T-cell (primary cell): ENCODE measurements around the gene PDILT. TPM values are rescaled to one million over a fixed set of nuclear protein-coding genes. Genes with fewer than 3 reads are reported as not detected.
"Not testable (repeated sequence)": the region's sequence is repeated elsewhere in the genome, so short reads cannot be mapped to it uniquely, and the experiment has no call there.

Experiments
- ATAC-seq, 4 experiments: fragments of 200-7000 bp in 3 of 4; fragments of 150-1000 bp in 1 of 4; cut with Tn5 transposase; replicated peaks in 1 of 4; 1 replicate in 3 of 4; 2 replicates in 1 of 4; pipeline ENCODE4 v1.10.0; 2021; ENCODE audit warnings: moderate library complexity in 3 of 4, mild to moderate bottlenecking in 2 of 4, moderate number of reproducible peaks in 1 of 4
- CTCF ChIA-PET, 2 donors: fragments of 300-600 bp; sonication (Branson Sonifier 250); formaldehyde crosslinking; loops; one replicate each; lab custom pipeline; 2022; ENCODE audit warnings: antibody characterized with exemption in 2 of 2; lab: Charles Lee
- POLR2A ChIA-PET, 2 donors: fragments of 300-600 bp; sonication (Branson Sonifier 250); formaldehyde crosslinking; loops; one replicate each; lab custom pipeline; 2022; ENCODE audit warnings: antibody characterized with exemption in 2 of 2; lab: Charles Lee
- DNase-seq, 35 experiments: peaks; one replicate each; pipeline versions ENCODE4 v3.0.0 to v3.0.0-alpha.2; 2013 to 2023
- H3K27ac ChIP-seq: one replicate; pipeline ENCODE4 v1.5.1; 2013; ENCODE audit warnings: low read length
- H3K27me3 ChIP-seq, 2 experiments: replicated peaks in 1 of 2; 1 replicate in 1 of 2; 2 replicates in 1 of 2; pipeline versions ENCODE4 v1.6.1 to v1.7.0; 2013; ENCODE audit warnings: low read length in 1 of 2, mixed read lengths in 1 of 2; ENCODE audit not compliant: control insufficient read depth in 2 of 2, insufficient read depth in 2 of 2; ENCODE audit errors: extremely low read depth in 1 of 2
- H3K36me3 ChIP-seq, 2 donors: 1 replicate in 1 of 2; 2 replicates in 1 of 2; pipeline versions ENCODE4 v1.6.1 to v1.7.0; 2013; ENCODE audit warnings: low read length in 1 of 2; ENCODE audit not compliant: control insufficient read depth in 2 of 2, insufficient read depth in 1 of 2; ENCODE audit errors: extremely low read depth in 1 of 2
- H3K4me1 ChIP-seq, 2 experiments: 1 replicate in 1 of 2; 2 replicates in 1 of 2; pipeline versions ENCODE4 v1.6.1 to v1.7.0; 2013; ENCODE audit warnings: low read length in 2 of 2, mixed read lengths in 1 of 2; ENCODE audit not compliant: insufficient read depth in 2 of 2, control insufficient read depth in 1 of 2; ENCODE audit errors: extremely low read depth in 1 of 2
- H3K4me3 ChIP-seq, 2 donors: 1 replicate in 1 of 2; 2 replicates in 1 of 2; pipeline versions ENCODE4 v1.5.1 to v1.7.0; 2013; ENCODE audit warnings: mild to moderate bottlenecking in 2 of 2, low read length in 1 of 2, moderate library complexity in 1 of 2; ENCODE audit not compliant: control insufficient read depth in 1 of 2; ENCODE audit errors: extremely low read depth in 1 of 2
- H3K9me3 ChIP-seq: 2 replicates; pipeline ENCODE4 v1.7.0; 2013
- H3K27ac Mint-ChIP-seq, 2 donors: one replicate each; pipeline ENCODE4 v1.8.0; 2020 to 2021; ENCODE audit warnings: mild to moderate bottlenecking in 2 of 2, mixed read lengths in 2 of 2
- H3K27me3 Mint-ChIP-seq, 2 donors: one replicate each; pipeline ENCODE4 v1.8.0; 2021 to 2022; ENCODE audit warnings: mixed read lengths in 2 of 2
- H3K36me3 Mint-ChIP-seq: one replicate; pipeline ENCODE4 v1.8.0; 2021; ENCODE audit warnings: mixed read lengths
- H3K4me1 Mint-ChIP-seq, 3 donors: one replicate each; pipeline ENCODE4 v1.8.0; 2020 to 2022; ENCODE audit warnings: mixed read lengths in 3 of 3, mild to moderate bottlenecking in 1 of 3
- H3K4me3 Mint-ChIP-seq, 3 donors: one replicate each; pipeline ENCODE4 v1.8.0; 2020 to 2022; ENCODE audit warnings: mild to moderate bottlenecking in 3 of 3, mixed read lengths in 3 of 3, moderate library complexity in 3 of 3
- H3K9me3 Mint-ChIP-seq, 3 donors: one replicate each; pipeline ENCODE4 v1.8.0; 2020 to 2022; ENCODE audit warnings: mixed read lengths in 3 of 3
- WGBS: methylation state at CpG from one replicate; pipeline ENCODE4 v1.1.5; 2013; ENCODE audit warnings: missing lambda C conversion rate; ENCODE audit not compliant: insufficient coverage; 5-methylcytosine and 5-hydroxymethylcytosine counted together
- total RNA-seq, 35 experiments: library from RNA in 6 of 35; stranded (reverse) in 6 of 35; fragments of 120-200 nt in 1 of 35; gene quantifications; one replicate each; pipeline versions ENCODE4 v1.2.1 to v1.2.4 and lab custom pipeline; 2013 to 2026

The PDILT gene
- total RNA-seq, 5 donors from 2014 or later (not counting 1 experiment from before 2014, with no cell fraction given): not detected

DNA sequence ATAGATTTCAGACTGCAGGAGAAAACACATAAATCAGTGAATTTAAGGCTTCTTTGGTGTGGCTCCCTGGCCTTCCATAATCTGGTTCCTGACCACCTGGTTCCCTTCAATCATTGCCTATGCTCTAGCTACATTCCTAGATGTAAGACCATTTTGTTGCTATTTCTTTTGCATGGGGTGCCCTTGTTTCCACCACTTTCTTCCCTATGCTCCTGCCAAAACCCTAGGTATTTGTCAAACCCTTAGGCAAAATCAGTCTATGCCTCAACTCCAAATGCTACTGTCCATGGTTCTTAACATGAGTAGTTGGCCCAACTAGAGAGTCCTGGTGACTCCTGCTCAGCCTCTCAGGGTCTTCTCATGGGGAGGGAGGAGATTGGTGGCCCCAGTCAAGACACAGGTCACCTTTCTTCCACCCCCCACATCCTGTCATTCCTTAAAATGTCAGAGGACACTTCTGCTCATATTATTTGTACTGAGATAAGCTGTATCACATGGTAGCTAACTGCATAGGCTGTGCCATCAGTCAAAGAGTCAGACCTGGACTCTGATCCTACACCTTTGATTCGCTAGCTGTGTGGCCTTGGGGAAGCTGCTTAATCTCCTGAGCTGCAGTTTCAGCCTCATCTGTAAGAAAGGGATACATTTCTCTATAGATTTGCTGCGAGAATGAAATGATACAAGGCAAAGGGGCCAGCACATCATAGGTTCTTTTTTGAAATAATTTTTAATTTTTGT is 19.8 kb upstream of the PDILT start:
- no peak overlapping the region for H3K27ac Mint-ChIP-seq
- no peaks in the 10 kb centered on the region for H3K36me3 Mint-ChIP-seq
- ChIA-PET CTCF (no interaction called here), POLR2A (no interaction called here)
- DNase-seq (no peak), ATAC-seq (no peak)
- H3K9me3 Mint-ChIP-seq: no peaks in the 10 kb centered on the region
- H3K4me3 Mint-ChIP-seq: no peak overlapping the region
- Histone ChIP-seq H3K9me3 (no peaks in the 10 kb centered on the region), H3K27me3 (peaks cover 0 to 4% of the 10 kb centered on the region in 2 experiments), H3K36me3 (no peaks in the 10 kb centered on the region), H3K4me3 (no peak overlapping the region), H3K4me1 (no peaks in the 10 kb centered on the region), H3K27ac (no peak overlapping the region)
- H3K4me1 Mint-ChIP-seq: no peaks in the 10 kb centered on the region
- peaks cover 2 to 8% of the 10 kb centered on the region in 2 donors for H3K27me3 Mint-ChIP-seq
- 100% methylated on average over 1 of the region's 2 CpGs for WGBS

GRCh38 chr16:20423772-20424128 is 19.2 kb upstream of the PDILT start:
- H3K27me3 Mint-ChIP-seq, H3K36me3 ChIP-seq, H3K27me3 ChIP-seq, H3K4me3 ChIP-seq, H3K27ac ChIP-seq, POLR2A ChIA-PET, H3K4me3 Mint-ChIP-seq, H3K9me3 ChIP-seq, H3K27ac Mint-ChIP-seq, ATAC-seq, H3K9me3 Mint-ChIP-seq, H3K4me1 ChIP-seq, CTCF ChIA-PET, H3K4me1 Mint-ChIP-seq, DNase-seq, H3K36me3 Mint-ChIP-seq: not testable (repeated sequence)
- 93% methylated on average over 4 of the region's 5 CpGs for WGBS

DNA sequence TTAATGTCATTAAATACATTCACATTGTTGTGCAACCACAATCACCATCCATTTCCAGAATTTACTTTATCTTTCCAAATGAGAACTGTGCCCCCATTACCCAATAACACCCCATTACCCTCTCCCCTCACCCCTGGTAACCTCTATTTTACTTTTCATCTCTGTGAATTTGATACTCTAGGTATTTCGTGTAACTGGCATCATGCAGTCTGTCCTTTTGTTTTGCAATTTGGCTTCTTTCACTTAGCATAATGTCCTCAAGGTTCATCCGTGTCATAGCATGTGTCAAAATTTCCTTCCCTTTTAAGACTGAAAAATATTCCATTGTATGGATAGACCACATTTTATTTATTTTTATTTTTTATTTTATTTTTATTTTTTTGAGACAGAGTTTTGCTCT is 17.2 kb upstream of the PDILT start:
- H3K4me3 Mint-ChIP-seq, H3K4me1 Mint-ChIP-seq, H3K4me3 ChIP-seq, H3K36me3 ChIP-seq, H3K27ac Mint-ChIP-seq, CTCF ChIA-PET, H3K4me1 ChIP-seq, H3K27me3 Mint-ChIP-seq, H3K9me3 ChIP-seq, POLR2A ChIA-PET, ATAC-seq, H3K36me3 Mint-ChIP-seq, H3K9me3 Mint-ChIP-seq, H3K27ac ChIP-seq, DNase-seq, H3K27me3 ChIP-seq: not testable (repeated sequence)
- WGBS: no CpG with 5 or more reads among the region's 2 CpGs

GRCh38 chr16:20419093-20419492 is 14.6 kb upstream of the PDILT start:
- H3K36me3 Mint-ChIP-seq, H3K9me3 ChIP-seq, H3K27ac Mint-ChIP-seq, H3K4me1 ChIP-seq, H3K27me3 Mint-ChIP-seq, H3K4me3 Mint-ChIP-seq, ATAC-seq, H3K9me3 Mint-ChIP-seq, H3K4me1 Mint-ChIP-seq, CTCF ChIA-PET, H3K4me3 ChIP-seq, H3K27me3 ChIP-seq, H3K36me3 ChIP-seq, POLR2A ChIA-PET, DNase-seq, H3K27ac ChIP-seq: not testable (repeated sequence)
- WGBS: 82% methylated on average over 2 of the region's 8 CpGs

DNA sequence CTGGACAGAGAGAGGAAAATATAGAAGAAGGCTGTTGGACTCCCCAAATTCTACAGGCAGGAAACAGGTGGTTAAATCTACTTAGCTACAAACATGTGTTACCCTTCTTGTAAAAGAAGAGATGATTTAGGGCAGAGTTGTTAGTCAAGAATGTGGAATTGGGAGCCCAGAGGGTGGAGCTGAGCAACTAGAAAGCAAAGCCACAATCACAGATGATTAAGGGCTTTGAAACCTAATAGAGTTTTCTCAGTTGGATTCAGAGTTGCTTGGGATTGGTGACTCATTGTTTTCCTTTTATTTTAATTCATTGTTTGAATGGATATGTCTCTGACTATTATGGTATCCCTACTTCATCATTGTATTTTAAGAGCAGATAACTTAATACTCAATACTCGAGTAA is 11.0 kb upstream of the PDILT start:
- Histone ChIP-seq H3K4me3 (no peak overlapping the region), H3K27ac (no peak overlapping the region), H3K9me3 (no peaks in the 10 kb centered on the region), H3K27me3 (peaks cover 2 to 5% of the 10 kb centered on the region in 2 experiments), H3K4me1 (no peaks in the 10 kb centered on the region), H3K36me3 (no peaks in the 10 kb centered on the region)
- no peak overlapping the region for H3K27ac Mint-ChIP-seq
- no peaks in the 10 kb centered on the region for H3K4me1 Mint-ChIP-seq
- H3K36me3 Mint-ChIP-seq: no peaks in the 10 kb centered on the region
- ATAC-seq: no peak
- no peak for DNase-seq
- POLR2A ChIA-PET: interaction anchor here in 1 of 2 donors (0.7 kb wide), 1 partner anchor 245 kb away, joined by 6 read pairs; no protein-coding TSS in a partner anchor
- H3K9me3 Mint-ChIP-seq: no peaks in the 10 kb centered on the region
- H3K4me3 Mint-ChIP-seq: no peak overlapping the region
- H3K27me3 Mint-ChIP-seq: peaks cover 4 to 9% of the 10 kb centered on the region in 2 donors
- CTCF ChIA-PET: no interaction called here
- no CpG with 5 or more reads among the region's 1 CpG for WGBS

DNA sequence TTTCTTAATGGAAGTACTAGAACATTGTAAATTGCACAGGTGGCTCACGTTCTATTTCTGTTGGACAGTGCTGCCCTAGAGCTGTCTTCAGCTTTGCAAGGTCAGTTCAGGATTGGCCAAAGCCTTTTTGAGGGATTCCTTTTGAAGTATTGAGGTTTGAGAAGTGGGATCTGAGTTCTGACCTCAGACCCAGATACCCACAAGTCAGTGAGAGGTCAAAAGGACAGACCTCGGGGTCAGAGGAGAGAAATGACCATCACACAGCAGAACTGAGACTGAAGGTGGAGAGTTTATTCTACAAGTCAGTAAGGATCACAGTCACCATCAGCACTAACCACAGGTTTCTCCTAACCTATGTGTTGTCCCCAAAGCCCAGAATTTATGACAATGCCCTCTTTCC is 6.5 kb upstream of the PDILT start:
- no peak overlapping the region for H3K27ac Mint-ChIP-seq
- Histone ChIP-seq H3K4me1 (no peaks in the 10 kb centered on the region), H3K27me3 (peaks cover 2 to 8% of the 10 kb centered on the region in 2 experiments), H3K27ac (no peak overlapping the region), H3K9me3 (no peaks in the 10 kb centered on the region), H3K4me3 (no peak overlapping the region), H3K36me3 (no peaks in the 10 kb centered on the region)
- CTCF ChIA-PET: no interaction called here
- no peaks in the 10 kb centered on the region for H3K9me3 Mint-ChIP-seq
- WGBS: no CpG with 5 or more reads among the region's 2 CpGs
- ATAC-seq (no peak), DNase-seq (no peak)
- no peak overlapping the region for H3K4me3 Mint-ChIP-seq
- H3K4me1 Mint-ChIP-seq: no peaks in the 10 kb centered on the region
- POLR2A ChIA-PET: no interaction called here
- H3K36me3 Mint-ChIP-seq: no peaks in the 10 kb centered on the region
- peaks cover 6 to 9% of the 10 kb centered on the region in 2 donors for H3K27me3 Mint-ChIP-seq
